Measurements from ENCODE around the gene CFAP299.
A peak's percentile ranks its signal among the peaks of the same experiment; 100 is the strongest.
"Not testable (repeated sequence)": the region's sequence is repeated elsewhere in the genome, so short reads cannot be mapped to it uniquely, and the experiment has no call there.

The CFAP299 gene

DNA sequence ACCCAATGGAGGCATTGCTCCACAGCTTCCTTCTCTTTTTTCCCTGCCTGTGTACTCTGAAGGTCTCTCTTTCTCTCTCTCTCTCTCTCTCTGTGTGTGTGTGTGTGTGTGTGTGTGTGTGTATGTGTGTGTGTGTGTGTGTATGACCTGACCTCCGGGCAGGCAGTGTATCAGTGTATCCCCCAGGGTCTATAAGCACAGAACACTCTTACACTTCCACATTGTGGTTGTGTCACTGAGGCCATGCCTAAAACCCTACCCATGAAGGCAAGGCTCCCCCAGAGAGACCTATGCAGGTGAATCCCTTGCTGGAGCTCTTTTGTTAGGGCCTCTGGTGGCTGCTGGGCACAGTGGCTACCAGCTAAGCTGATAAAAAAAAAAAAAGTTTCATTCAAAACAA lies 394.6 kb downstream of the CFAP299 start:
- no peak for DNase-seq (ENCODE audit: low spot score)

DNA sequence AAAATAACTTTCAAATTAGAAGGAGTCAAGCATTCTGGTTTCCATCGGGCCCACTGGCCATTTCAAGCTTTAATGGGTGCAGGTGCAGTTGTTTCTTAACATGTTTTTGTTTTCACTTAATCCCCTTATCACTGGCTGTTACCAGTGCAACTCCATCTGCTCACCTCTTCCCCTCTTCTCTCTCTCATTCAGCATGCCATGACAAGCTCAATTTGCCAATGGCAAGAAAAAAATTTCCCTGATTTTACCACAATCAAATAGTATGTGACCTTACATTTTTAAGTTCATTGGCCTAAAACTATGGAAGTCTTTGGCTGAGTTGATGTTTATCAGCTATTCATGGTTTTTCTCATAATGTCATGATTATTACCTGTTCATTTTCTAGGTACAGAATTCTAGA lies 395.9 kb downstream of the CFAP299 start:
- DNase-seq (ENCODE audit: low spot score), result no peak

DNA sequence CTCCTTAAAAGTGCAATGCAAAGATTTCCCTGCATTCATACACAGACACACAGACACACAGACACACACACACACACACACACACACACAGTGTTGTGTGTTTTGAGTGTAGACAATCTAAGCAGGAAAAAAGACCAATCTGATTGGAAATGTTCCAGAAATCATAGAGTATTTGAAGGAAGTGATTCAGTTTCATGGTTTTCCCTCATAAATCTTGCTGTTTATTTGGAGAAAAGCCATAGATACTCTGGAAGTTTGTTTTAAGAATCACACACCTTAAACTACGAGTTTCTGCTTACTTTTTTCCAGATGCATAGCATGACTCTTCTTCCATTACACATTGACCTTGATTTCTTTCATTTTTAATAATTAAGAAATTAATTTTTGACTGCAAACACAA lies 396.5 kb downstream of the CFAP299 start:
- DNase-seq (ENCODE audit: low spot score), result no peak

DNA sequence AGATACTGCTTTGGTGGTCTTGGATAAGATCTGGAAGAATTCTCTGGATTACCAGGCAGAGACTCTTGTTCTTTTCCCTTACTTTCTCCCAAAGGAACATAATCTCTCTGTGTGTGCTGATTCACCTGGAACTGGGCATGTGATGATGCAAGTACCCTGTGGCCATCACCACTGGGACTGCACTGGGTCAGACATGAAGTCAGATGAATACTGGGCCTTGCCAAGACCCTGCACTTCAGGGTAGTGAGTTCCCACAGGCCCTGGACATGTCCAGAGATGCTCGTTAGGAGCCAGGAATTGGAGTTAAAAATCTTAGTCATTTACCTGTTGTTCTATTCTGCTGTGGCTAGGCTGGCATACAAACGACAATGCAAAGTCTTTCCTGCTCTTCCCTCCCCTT lies 404.8 kb downstream of the CFAP299 start:
- no peak for DNase-seq (ENCODE audit: low spot score)

GRCh38 chr4:80749558-80749957 lies 414.0 kb downstream of the CFAP299 start:
- not testable (repeated sequence) for DNase-seq (ENCODE audit: low spot score)

- no peak for DNase-seq (ENCODE audit: low spot score)
Measured at GRCh38 chr4:80751200-80751599, 415.7 kb downstream of the CFAP299 start.

DNA sequence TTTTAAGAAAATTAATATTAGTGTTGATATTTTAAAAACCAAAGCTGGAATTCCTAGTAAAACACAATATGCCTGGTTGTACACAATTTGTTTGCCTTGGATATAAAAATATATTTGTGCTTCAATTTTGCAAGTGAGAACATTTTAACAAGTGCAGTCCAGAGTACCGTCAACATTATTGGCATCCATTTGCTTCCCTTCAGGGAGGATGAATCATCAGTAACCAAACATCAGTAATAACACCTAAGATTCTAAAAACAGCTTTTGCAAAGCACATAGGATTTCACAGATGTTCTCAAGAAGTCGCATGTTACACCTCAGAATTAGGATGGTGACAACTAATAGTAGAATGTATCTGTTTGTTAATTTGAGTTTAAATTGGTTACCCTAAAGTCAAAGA lies 432.4 kb downstream of the CFAP299 start:
- DNase-seq (ENCODE audit: low spot score), result no peak

GRCh38 chr4:80776168-80776567 lies 440.6 kb downstream of the CFAP299 start:
- DNase-seq (ENCODE audit: low spot score), result no peak

- DNase-seq (ENCODE audit: low spot score), result no peak
Measured at GRCh38 chr4:80781431-80781830, 445.9 kb downstream of the CFAP299 start.

- DNase-seq (ENCODE audit: low spot score), result no peak
Measured at GRCh38 chr4:80787306-80787705, 451.8 kb downstream of the CFAP299 start.

DNA sequence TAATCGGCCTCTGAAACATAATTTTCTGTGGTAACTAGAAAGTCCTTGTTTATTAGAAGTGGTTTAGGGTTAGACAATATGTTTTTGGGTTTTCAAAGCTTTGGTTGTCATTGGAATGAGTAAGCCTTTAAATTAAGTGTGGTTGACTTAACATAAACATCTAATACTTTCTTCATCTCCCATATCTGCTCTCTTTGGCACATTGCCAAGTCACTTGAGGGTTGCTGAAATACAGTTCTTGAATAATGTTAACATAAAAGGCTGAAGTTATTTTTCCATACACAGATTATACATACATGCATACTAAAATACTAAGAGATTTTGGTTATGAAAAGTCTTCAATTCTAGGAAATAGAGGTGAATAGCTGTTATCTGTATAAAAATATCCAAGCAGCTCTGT lies 453.3 kb downstream of the CFAP299 start:
- peak; percentile 39 for DNase-seq (ENCODE audit: low spot score)

DNA sequence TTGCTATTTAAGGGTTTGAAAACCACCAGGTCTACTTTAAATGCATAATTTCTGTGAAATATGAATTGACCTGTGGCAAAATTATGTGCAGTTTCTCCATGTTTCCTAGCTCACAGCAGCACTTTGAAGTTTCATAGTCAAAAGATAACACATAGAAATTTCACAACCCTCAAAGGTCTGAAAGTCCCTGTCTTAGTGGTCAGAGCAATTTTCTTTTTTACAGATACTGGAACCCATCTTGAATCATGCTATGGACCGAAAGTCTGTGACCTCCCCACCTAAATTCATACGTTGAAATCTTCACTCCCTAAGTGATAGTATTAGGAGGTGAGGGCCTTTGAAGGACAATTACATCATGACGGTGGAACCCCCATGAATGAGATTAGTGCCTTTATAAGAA lies 454.6 kb downstream of the CFAP299 start:
- no peak for DNase-seq (ENCODE audit: low spot score)

DNA sequence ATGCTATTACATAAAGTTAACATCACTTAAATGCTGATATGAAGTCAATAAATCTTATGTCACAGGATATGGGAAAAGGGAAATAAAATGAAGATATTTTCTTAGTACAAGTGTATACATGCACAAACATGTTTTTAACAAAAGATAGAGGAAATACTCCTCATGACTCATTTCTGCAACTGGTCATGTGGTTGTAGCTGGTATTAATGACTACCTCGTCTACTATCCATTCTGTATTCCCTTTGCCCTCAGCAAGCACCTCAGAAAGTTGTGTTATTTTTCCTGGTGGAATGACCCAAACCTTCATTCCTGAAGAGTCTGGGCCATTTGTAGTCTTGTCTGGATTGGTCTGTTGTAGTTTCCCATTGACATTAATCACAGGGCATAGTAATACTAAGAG lies 458.1 kb downstream of the CFAP299 start:
- DNase-seq (ENCODE audit: low spot score), result not testable (repeated sequence)

DNA sequence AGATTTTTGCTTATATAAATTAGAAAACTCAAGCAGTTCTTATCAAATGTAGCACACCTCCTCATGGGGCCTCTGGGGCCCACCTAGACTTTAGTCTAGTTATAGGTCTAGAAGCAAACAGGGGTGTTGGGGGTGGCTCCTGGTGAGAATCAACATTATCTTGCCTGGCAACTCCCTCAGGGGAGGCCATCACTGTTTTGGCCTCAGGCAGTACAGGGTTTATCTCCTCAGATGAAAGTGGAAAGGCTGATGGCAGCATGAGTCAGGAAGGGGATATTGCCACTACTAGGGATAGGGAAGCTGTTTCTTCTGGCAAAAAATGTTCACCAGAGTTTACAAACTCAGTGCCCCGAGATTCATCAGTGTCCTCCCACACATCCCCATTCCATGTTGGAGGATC lies 462.6 kb downstream of the CFAP299 start:
- no peak for DNase-seq (ENCODE audit: low spot score)

DNA sequence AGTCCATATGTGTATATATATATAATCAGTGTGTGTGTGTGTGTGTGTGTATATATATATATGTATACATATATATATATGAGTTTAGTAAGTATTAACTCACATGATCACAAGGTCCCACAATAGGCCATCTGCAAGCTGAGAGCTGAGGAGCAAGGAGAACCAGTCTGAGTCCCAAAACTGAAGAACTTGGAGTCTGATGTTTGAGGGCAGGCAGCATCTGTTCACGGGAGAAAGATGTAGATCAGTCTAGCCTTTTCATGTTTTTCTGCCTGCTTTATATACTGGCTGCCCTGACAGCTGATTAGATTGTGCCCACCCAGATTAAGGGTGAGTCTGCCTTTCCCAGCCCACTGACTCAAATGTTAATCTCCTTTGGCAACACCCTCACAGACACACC lies 465.2 kb downstream of the CFAP299 start:
- not testable (repeated sequence) for DNase-seq (ENCODE audit: low spot score)

DNA sequence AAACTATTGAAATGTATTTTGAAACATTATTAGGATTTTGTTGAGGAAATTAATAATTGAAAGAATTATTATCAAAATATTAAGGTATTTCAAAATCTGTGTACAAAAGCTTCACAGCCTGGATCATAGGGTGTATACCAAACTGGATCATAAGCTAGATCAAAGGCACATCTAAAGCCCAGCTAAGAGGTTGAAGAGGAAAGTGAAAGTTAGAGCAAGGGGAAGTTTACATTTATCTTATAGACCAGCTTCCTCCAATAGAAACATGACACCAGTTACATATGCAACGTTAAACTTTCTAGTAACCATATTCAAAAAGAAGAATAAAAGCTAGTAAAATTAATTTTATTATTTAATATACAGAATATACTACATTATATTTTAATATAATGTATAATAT lies 467.8 kb downstream of the CFAP299 start:
- no peak for DNase-seq (ENCODE audit: low spot score)

GRCh38 chr4:80806472-80806871 lies 470.9 kb downstream of the CFAP299 start:
- no peak for DNase-seq (ENCODE audit: low spot score)

DNA sequence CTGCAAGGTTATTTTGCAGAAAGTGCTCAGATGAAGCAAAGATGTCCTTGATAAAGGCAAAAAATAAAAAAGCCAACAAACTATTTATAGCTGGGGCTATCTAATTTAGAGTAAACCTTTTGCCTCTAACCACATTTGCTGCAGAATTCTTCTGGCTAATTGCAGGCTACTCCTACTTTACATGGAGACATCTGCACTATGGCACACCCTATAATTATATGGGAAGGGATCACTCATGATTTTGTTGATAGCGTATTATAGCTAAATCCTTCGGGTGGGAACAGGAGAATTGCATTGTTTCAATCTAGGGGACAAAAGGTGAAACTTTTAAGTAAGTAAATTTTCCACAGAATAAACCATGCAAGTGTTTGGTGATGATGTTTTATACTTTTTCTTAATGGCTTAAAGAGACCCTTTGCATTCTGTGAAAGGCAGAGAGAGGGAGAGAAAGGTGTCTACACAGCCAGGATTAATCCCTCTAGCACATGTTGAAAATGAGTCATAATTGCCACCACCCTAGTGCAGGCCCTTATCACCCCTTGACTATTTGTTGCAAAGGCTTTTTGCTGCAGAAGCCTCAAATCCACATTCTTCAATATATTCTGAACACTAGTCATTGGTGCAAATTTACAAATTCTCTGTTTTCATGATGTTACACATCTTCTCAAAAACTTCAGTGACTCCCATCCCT lies 473.7 kb downstream of the CFAP299 start:
- DNase-seq (ENCODE audit: low spot score), result no peak

- no peak for DNase-seq (ENCODE audit: low spot score)
Measured at GRCh38 chr4:80811406-80811805, 475.9 kb downstream of the CFAP299 start.

GRCh38 chr4:80812145-80812544 lies 476.6 kb downstream of the CFAP299 start:
- no peak for DNase-seq (ENCODE audit: low spot score)

DNA sequence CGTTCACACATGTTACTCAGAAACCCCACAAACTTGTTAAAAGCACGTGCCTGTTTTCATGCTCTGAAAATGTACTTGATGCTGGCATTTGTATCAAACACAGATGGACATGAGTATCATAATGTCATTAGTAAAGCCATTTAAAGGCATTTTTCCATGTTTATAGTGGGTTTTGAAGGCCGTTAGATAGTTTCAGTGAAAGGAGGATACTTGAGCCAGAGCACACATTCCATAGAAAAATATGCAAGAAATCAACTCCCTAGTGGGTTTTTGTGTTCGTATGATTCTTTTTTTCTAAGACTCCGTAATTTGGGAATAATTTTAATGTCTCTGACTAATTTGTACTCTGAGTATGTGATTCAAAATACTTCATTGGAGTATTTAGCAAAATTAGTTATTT lies 478.7 kb downstream of the CFAP299 start:
- DNase-seq (ENCODE audit: low spot score), result no peak

DNA sequence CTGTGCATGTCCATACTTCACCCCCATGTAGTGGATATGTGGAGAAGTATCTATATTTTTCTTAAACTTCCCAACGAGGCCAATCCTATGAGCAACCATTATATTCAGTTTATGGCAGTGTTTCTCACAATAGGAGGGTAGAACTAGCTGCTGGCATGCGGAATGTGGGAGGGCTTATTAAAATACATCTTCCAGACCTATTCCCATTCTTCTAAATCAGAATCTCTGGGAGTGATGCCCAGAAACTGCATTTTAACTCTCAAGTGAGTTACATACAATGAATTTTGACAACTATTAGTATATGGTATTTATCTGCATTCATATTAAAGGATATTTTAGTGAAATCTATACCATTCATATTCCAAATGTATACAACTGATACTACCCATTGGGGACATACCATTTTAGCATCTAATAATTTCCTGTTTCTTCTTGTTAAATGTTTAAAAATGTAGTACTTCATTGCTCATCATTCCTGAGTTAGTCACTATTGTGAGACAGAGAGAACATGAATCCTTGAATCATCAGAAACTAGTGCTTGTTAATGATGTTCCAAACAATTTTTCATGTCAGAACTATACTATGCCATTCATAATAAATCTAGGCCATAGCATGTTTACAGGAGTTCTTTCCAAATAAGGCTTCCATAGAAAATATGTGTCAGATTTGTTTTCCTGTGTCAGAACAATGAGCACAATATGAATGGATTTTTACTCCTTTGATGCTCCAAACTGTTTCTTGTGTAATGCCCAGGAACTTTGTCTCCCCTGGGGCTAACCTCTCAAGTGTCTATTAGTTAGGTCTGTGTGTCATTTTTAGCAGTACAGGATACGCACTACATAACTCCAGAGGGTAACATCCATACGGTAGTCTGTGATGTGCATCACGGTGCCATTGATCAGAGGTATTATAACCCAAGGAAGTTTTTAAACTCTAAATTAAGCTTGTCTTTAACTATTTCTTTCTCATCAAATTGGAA lies 496.1 kb downstream of the CFAP299 start:
- DNase-seq (ENCODE audit: low spot score), result no peak

- no peak for DNase-seq (ENCODE audit: low spot score)
Measured at GRCh38 chr4:80839281-80839680, 503.8 kb downstream of the CFAP299 start.
